ENCODE measurements around the gene FBXL13.
"Not testable (repeated sequence)": the region's sequence is repeated elsewhere in the genome, so short reads cannot be mapped to it uniquely, and the experiment has no call there.

DNA sequence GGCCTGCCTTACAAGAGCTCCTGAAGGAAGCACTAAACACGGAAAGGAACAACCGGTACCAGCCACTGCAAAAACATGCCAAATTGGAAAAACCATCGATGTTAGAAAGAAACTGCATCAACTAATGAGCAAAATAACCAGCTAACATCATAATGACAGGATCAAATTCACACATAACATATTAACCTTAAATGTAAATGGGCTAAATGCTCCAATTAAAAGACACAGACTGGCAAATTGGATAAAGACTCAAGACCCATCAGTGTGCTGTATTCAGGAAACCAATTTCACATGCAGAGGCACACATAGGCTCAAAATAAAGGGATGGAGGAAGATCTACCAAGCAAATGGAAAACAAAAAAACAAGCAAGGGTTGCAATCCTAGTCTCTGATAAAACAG lies 56.3 kb downstream of the FBXL13 start:
- TF ChIP-seq, protein P1, sequence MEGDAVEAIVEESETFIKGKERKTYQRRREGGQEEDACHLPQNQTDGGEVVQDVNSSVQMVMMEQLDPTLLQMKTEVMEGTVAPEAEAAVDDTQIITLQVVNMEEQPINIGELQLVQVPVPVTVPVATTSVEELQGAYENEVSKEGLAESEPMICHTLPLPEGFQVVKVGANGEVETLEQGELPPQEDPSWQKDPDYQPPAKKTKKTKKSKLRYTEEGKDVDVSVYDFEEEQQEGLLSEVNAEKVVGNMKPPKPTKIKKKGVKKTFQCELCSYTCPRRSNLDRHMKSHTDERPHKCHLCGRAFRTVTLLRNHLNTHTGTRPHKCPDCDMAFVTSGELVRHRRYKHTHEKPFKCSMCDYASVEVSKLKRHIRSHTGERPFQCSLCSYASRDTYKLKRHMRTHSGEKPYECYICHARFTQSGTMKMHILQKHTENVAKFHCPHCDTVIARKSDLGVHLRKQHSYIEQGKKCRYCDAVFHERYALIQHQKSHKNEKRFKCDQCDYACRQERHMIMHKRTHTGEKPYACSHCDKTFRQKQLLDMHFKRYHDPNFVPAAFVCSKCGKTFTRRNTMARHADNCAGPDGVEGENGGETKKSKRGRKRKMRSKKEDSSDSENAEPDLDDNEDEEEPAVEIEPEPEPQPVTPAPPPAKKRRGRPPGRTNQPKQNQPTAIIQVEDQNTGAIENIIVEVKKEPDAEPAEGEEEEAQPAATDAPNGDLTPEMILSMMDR (IDR thresholded peaks at IDR 0.05; ENCODE audit: low read length) = not testable (repeated sequence)
- not testable (repeated sequence) for TF ChIP-seq EZH2 (IDR thresholded peaks at IDR 0.05; ENCODE audit: borderline replicate concordance, low read length)
